ENCODE data around the gene TUBA1B.
A peak's percentile ranks its signal among the peaks of the same experiment; 100 is the strongest.
"Not testable (repeated sequence)": the region's sequence is repeated elsewhere in the genome, so short reads cannot be mapped to it uniquely, and the experiment has no call there.

Gene TUBA1B

DNA sequence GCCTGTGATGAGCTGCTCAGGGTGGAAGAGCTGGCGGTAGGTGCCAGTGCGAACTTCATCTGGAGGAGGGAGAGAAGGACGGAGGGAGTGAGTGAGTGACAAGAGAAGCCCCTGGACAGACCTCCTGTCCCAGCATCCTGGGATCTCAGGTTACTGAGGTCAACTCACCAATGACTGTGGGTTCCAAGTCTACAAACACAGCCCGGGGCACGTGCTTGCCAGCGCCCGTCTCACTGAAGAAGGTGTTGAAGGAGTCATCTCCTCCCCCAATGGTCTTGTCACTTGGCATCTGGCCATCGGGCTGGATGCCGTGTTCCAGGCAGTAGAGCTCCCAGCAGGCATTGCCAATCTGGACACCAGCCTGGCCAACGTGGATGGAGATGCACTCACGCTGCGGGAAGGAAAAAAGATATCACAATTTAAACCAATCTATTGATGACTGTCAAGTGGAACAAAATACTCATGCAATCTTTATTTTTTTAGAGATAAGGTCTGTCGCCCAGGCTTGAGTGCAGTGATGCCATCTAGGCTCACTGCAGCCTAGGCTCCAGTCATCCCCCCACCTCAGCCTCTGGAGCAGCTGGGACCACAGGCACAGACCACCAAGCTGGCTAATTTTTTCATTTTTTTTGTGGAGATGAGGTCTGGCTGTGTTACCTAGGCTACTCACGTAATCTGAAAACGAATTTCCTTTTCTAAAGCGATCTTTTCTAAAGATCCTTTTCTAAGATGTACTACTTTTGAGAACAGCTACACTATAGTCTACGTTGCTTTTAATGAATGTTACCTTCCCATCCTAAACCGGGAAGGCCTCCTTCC is 1.7 kb downstream of the TUBA1B start:
- Histone ChIP-seq H3K27ac (peak overlapping the region; percentile 99), H3K27me3 (no peaks in the 10 kb centered on the region), H4K20me1 (peaks cover 37% of the 10 kb centered on the region), H3K4me2 (peak overlapping the region; percentile 93), H3K4me1 (peaks cover 38% of the 10 kb centered on the region), H3K9me3 (no peaks in the 10 kb centered on the region), H3K4me3 (peak overlapping the region; percentile 96), H3K9ac (peak overlapping the region; percentile 100), H3K36me3 (peaks cover 37% of the 10 kb centered on the region)
- no peak for TF ChIP-seq Cebpa-rat (IDR thresholded peaks at IDR 0.05)

DNA sequence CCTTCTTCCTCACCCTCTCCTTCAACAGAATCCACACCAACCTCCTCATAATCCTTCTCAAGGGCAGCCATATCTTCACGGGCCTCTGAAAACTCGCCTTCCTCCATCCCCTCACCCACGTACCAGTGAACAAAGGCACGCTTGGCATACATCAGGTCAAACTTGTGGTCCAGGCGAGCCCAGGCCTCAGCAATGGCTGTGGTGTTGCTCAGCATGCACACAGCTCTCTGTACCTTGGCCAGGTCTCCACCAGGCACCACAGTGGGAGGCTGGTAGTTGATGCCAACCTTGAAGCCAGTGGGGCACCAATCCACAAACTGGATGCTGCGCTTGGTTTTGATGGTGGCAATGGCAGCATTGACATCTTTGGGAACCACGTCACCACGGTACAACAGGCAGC is 3.2 kb downstream of the TUBA1B start:
- not testable (repeated sequence) for H3K27ac ChIP-seq, H3K9ac ChIP-seq, H3K27me3 ChIP-seq, H3K4me3 ChIP-seq, H3K4me2 ChIP-seq, H3K9me3 ChIP-seq
- peaks cover 37% of the 10 kb centered on the region for H4K20me1 ChIP-seq
- peaks cover 26% of the 10 kb centered on the region for H3K4me1 ChIP-seq
- peaks cover 37% of the 10 kb centered on the region for H3K36me3 ChIP-seq

GRCh38 chr12:49126852-49127763 is 4.1 kb downstream of the TUBA1B start:
- H3K27ac ChIP-seq = no peak overlapping the region

DNA sequence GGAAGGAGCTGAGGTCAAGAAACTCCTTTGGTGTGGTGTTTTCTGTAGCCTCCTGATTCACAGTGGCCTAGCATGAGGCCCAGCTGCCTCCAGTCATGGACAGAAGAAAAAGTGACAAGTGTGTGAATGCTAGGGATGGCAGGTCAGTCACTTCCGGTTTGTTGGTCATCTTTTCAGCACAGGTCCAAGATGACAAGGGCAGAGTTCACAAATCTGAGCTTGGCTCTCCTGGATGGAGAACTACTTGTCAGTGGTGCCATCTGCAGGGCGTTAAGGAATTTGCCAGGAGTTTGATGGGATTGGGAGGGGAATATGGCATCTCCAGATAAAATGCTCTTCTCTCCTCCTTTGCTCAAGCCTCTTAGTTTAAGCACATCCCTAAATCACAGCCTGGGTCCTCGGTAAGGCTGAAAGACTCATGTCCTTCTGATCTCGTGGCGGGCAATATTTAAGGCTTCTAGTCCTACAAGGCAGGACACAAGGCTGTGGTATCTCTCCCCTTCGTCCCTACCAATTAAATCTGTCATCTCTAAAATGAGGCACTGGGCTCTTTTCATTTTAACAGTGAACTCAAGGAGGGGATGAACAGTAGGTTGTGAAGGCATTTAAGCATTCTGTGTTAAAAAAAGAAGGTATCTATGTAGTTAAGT is 10.0 kb downstream of the TUBA1B start:
- no peaks in the 10 kb centered on the region for H3K9me3 ChIP-seq
- H3K4me3 ChIP-seq = no peak overlapping the region
- H3K27me3 ChIP-seq = no peaks in the 10 kb centered on the region
- no peaks in the 10 kb centered on the region for H3K4me1 ChIP-seq
- H4K20me1 ChIP-seq = no peaks in the 10 kb centered on the region
- H3K27ac ChIP-seq = no peak overlapping the region
- no peak overlapping the region for H3K4me2 ChIP-seq
- no peaks in the 10 kb centered on the region for H3K36me3 ChIP-seq
- TF ChIP-seq Cebpa-rat (IDR thresholded peaks at IDR 0.05) = no peak
- no peak overlapping the region for H3K9ac ChIP-seq

More at GRCh38 chr12:49126852-49127763, 4.1 kb downstream of the TUBA1B start:
- Histone ChIP-seq H3K27me3 (no peaks in the 10 kb centered on the region), H3K4me3 (no peak overlapping the region), H3K4me1 (peaks cover 18% of the 10 kb centered on the region), H3K36me3 (peaks cover 37% of the 10 kb centered on the region), H4K20me1 (peaks cover 37% of the 10 kb centered on the region), H3K9me3 (no peaks in the 10 kb centered on the region), H3K4me2 (no peak overlapping the region), H3K9ac (no peak overlapping the region)
- TF ChIP-seq Cebpa-rat (IDR thresholded peaks at IDR 0.05) = no peak

DNA sequence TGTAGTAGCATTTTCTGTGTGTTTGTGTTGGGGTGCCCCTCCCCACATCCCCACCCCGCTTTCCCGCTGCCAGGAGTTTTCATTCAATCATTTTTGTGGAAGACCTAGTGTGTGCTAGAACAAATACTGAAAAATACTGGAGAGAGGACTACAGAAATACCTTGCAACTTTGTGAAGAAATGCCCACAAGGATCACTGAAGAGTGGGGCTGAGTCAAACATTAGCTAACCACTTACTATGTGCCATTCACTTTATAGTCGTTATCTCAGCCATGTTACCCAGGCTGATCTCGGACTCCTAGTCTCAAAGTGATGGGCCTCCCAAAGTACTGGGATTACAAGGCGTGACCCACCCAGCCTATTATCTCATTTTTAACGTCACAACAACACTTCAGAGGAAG is 20.0 kb downstream of the TUBA1B start:
- Histone ChIP-seq H3K9ac (peak overlapping the region; percentile 98), H3K4me2 (peak overlapping the region; percentile 96), H3K36me3 (peaks cover 17% of the 10 kb centered on the region; the same call in 1 of the 2 replicates), H3K4me1 (peaks cover 47% of the 10 kb centered on the region), H3K27ac (peak overlapping the region; percentile 93; the same call in 1 of the 2 replicates), H4K20me1 (peaks cover 37% of the 10 kb centered on the region), H3K27me3 (no peaks in the 10 kb centered on the region), H3K4me3 (peak overlapping the region; percentile 100), H3K9me3 (peaks cover 10% of the 10 kb centered on the region)
- no peak for TF ChIP-seq Cebpa-rat (IDR thresholded peaks at IDR 0.05)

DNA sequence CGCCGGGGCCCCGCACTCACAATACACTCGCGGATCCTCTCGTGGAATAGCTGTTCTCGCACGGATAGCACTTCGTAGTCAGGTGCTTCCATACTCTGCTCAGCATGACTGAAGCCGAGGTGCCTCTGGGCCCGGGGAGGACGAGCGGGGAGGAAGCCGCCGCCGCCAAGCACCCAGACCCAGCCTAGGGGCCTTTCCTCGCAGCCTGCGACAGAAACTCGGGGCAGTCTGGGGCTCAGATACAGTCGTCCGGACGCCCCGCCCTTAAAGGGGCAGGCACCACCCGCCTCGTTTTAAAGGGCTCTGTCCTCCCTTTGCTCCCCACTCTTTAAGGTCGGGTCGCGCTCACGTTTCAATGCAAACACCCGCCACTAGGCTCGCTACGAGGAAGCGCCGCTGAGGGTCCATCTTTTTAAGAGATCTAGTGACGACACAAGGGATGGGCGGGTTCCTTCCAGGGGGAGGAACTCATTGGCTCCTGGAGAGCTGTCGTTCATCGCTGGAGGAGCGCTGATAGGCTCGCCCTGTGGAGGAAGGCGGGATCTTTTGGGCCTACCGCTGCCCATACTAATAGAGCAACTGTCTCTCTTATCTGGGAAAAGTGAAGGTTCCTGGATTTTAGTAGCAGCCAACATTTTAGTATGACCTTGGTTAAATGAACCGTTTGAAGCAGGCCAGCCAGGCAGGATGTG is 20.6 kb downstream of the TUBA1B start, which contains the start of gene LMBR1L:
TSS of gene LMBR1L (minus strand) at position 384 of the 692 bp plus-strand sequence. CDS start at position 92, 292 bp downstream.
- peak within 1 kb of the TSS; percentile 96 for H3K4me2 ChIP-seq
- peak within 1 kb of the TSS; percentile 100 for H3K4me3 ChIP-seq
- H3K9ac ChIP-seq = peak within 1 kb of the TSS; percentile 98
- no peak for TF ChIP-seq Cebpa-rat (IDR thresholded peaks at IDR 0.05)
- peaks cover 17% of the 10 kb centered on the region; the same call in 1 of the 2 replicates for H3K36me3 ChIP-seq
- peaks cover 10% of the 10 kb centered on the region for H3K9me3 ChIP-seq
- H4K20me1 ChIP-seq = peaks cover 43% of the 10 kb centered on the region
- H3K27ac ChIP-seq = peak within 1 kb of the TSS; percentile 93
- H3K27me3 ChIP-seq = no peaks in the 10 kb centered on the region
- H3K4me1 ChIP-seq = peaks cover 53% of the 10 kb centered on the region

- Histone ChIP-seq H4K20me1 (peaks cover 51% of the 10 kb centered on the region), H3K36me3 (peaks cover 20% of the 10 kb centered on the region), H3K4me2 (peak overlapping the region; percentile 96), H3K27ac (peak overlapping the region; percentile 93), H3K9ac (peak overlapping the region; percentile 98), H3K4me3 (peak overlapping the region; percentile 100), H3K27me3 (no peaks in the 10 kb centered on the region), H3K4me1 (peaks cover 60% of the 10 kb centered on the region), H3K9me3 (peaks cover 10% of the 10 kb centered on the region)
- TF ChIP-seq Cebpa-rat (IDR thresholded peaks at IDR 0.05) = no peak
Measured at GRCh38 chr12:49109641-49110463, 21.3 kb downstream of the TUBA1B start.

DNA sequence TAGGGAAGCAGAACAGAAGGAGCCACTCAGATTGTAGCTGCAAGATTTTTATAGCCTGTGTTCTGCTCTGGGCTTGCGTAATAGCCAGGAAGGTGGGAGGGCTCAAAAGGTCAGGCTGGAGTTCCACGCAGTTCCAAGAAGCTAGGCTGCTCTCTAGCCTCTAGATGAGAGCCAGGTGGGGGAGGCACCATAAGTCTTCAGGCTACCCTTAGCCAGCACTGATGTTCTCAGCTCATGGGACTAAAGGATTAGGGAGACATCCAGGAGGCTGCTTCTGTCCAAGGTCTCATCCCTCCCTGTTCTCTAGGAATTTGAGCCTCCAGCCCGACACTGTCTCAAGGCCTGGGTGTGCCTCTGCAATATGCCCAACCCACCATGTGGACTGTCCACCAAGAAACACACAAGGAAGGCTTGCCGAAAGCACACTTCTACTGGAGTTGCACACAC is 22.2 kb downstream of the TUBA1B start:
- Histone ChIP-seq H3K36me3 (peaks cover 29% of the 10 kb centered on the region), H3K4me3 (peak overlapping the region; percentile 100), H4K20me1 (peaks cover 59% of the 10 kb centered on the region), H3K27me3 (no peaks in the 10 kb centered on the region), H3K9ac (peak overlapping the region; percentile 98), H3K27ac (peak overlapping the region; percentile 57; the same call in 1 of the 2 replicates), H3K9me3 (peaks cover 10% of the 10 kb centered on the region), H3K4me2 (peak overlapping the region; percentile 96), H3K4me1 (peaks cover 69% of the 10 kb centered on the region)
- peak; percentile 84; the same call in 1 of the 2 replicates for TF ChIP-seq Cebpa-rat (IDR thresholded peaks at IDR 0.05)
